ENCODE data around the gene CBR1.

The CBR1 gene

GRCh38 chr21:36104317-36105300, 34.8 kb downstream of the CBR1 start:
- peaks cover 18% of the 10 kb centered on the region for H3K4me1 Mint-ChIP-seq (ENCODE audit: low read depth)
- peak overlapping the region; percentile 60 for H3K4me3 Mint-ChIP-seq
- H3K27me3 Mint-ChIP-seq = peaks cover 52% of the 10 kb centered on the region
- peak overlapping the region; percentile 82 for H3K27ac Mint-ChIP-seq
- H3K9me3 Mint-ChIP-seq = no peaks in the 10 kb centered on the region
- no peaks in the 10 kb centered on the region for H3K36me3 Mint-ChIP-seq (ENCODE audit: low read depth)
- peak; percentile 72 for DNase-seq

GRCh38 chr21:36105327-36105842, 35.6 kb downstream of the CBR1 start:
- Mint-ChIP-seq H3K27ac (no peak overlapping the region), H3K36me3 (ENCODE audit: low read depth) (no peaks in the 10 kb centered on the region), H3K27me3 (peaks cover 45% of the 10 kb centered on the region), H3K4me3 (peak overlapping the region; percentile 60), H3K4me1 (ENCODE audit: low read depth) (peaks cover 18% of the 10 kb centered on the region), H3K9me3 (no peaks in the 10 kb centered on the region)
- DNase-seq = no peak

GRCh38 chr21:36109868-36110267, 40.0 kb downstream of the CBR1 start:
- Mint-ChIP-seq H3K36me3 (ENCODE audit: low read depth) (no peaks in the 10 kb centered on the region), H3K4me3 (no peak overlapping the region)
- no peak for DNase-seq

GRCh38 chr21:36111238-36111637, 41.4 kb downstream of the CBR1 start:
- H3K9me3 Mint-ChIP-seq = no peaks in the 10 kb centered on the region
- H3K27ac Mint-ChIP-seq = no peak overlapping the region
- DNase-seq = no peak
- no peaks in the 10 kb centered on the region for H3K36me3 Mint-ChIP-seq (ENCODE audit: low read depth)
- no peak overlapping the region for H3K4me3 Mint-ChIP-seq
- H3K4me1 Mint-ChIP-seq (ENCODE audit: low read depth) = peaks cover 21% of the 10 kb centered on the region
- H3K27me3 Mint-ChIP-seq = peaks cover 15% of the 10 kb centered on the region

More at GRCh38 chr21:36109868-36110267, 40.0 kb downstream of the CBR1 start:
- Mint-ChIP-seq H3K27me3 (peaks cover 29% of the 10 kb centered on the region), H3K9me3 (no peaks in the 10 kb centered on the region), H3K27ac (no peak overlapping the region), H3K4me1 (ENCODE audit: low read depth) (peaks cover 22% of the 10 kb centered on the region)

GRCh38 chr21:36113647-36114428, 44.0 kb downstream of the CBR1 start:
- H3K27ac Mint-ChIP-seq = peak overlapping the region; percentile 81
- H3K36me3 Mint-ChIP-seq (ENCODE audit: low read depth) = no peaks in the 10 kb centered on the region
- peak overlapping the region; percentile 50 for H3K4me3 Mint-ChIP-seq
- H3K4me1 Mint-ChIP-seq (ENCODE audit: low read depth) = peaks cover 21% of the 10 kb centered on the region
- H3K27me3 Mint-ChIP-seq = no peaks in the 10 kb centered on the region
- DNase-seq = peak; percentile 41
- no peaks in the 10 kb centered on the region for H3K9me3 Mint-ChIP-seq

- Mint-ChIP-seq H3K4me1 (ENCODE audit: low read depth) (peaks cover 21% of the 10 kb centered on the region), H3K4me3 (no peak overlapping the region), H3K9me3 (no peaks in the 10 kb centered on the region), H3K36me3 (ENCODE audit: low read depth) (no peaks in the 10 kb centered on the region), H3K27ac (no peak overlapping the region), H3K27me3 (no peaks in the 10 kb centered on the region)
- no peak for DNase-seq
Measured at GRCh38 chr21:36115138-36115730, 45.4 kb downstream of the CBR1 start.

GRCh38 chr21:36117286-36117741, 47.5 kb downstream of the CBR1 start:
- Mint-ChIP-seq H3K4me3 (no peak overlapping the region), H3K27ac (no peak overlapping the region), H3K9me3 (no peaks in the 10 kb centered on the region)

GRCh38 chr21:36120304-36120888, 50.6 kb downstream of the CBR1 start:
- H3K4me3 Mint-ChIP-seq = no peak overlapping the region
- no peaks in the 10 kb centered on the region for H3K9me3 Mint-ChIP-seq
- H3K36me3 Mint-ChIP-seq (ENCODE audit: low read depth) = no peaks in the 10 kb centered on the region
- no peaks in the 10 kb centered on the region for H3K27me3 Mint-ChIP-seq
- H3K27ac Mint-ChIP-seq = no peak overlapping the region
- DNase-seq = no peak
- peaks cover 2% of the 10 kb centered on the region for H3K4me1 Mint-ChIP-seq (ENCODE audit: low read depth)

More at GRCh38 chr21:36117286-36117741, 47.5 kb downstream of the CBR1 start:
- H3K27me3 Mint-ChIP-seq = no peaks in the 10 kb centered on the region
- no peak for DNase-seq
- no peaks in the 10 kb centered on the region for H3K36me3 Mint-ChIP-seq (ENCODE audit: low read depth)
- peaks cover 21% of the 10 kb centered on the region for H3K4me1 Mint-ChIP-seq (ENCODE audit: low read depth)
